ENCODE data around the gene GAL3ST2. TPM values are rescaled to one million over a fixed set of nuclear protein-coding genes. Genes with fewer than 3 reads are reported as not detected.

The GAL3ST2 gene
- total RNA-seq, 1 donor from 2014 or later: 0.84 TPM

DNA sequence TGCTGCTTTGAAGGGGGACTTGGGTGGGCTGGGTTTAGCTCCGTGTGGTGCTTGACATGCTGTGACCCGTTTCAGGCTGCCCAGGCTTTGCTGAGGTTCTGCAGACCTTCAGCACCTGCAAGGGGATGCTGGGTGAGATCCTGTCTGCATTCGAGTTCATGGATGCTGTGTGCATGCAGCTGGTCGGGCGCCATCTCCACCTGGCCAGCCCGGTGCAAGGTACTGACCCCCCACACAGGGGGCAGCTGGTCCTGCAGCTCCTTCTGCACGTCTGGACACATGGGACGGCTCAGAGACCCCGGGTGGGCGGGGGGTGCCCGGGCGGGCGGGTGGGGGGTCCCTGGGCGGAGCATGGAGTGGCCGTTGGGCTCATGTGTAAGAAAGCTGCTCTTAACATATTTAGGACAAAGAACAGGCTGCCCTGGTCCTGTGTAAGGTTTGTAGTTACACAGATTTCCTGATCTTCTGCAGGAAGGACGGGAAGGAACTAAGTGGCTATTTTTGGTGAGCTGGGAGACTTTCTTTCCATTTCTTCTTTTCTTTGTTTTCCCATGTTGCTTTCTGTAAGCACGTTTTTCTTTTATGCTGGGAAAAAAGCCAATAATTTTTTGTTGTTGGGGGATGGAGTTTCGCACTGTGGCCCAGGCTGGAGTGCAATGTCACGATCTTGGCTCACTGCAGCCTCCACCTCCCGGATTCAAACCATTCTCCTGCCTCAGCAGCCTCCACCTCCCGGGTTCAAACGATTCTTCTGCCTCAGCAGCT lies 26.4 kb upstream of the GAL3ST2 start:
- DNase-seq (ENCODE audit: low spot score, unreplicated experiment): no peak
- Mint-ChIP-seq H3K27me3 (no peaks in the 10 kb centered on the region), H3K4me3 (ENCODE audit: low read depth) (no peak overlapping the region), H3K9me3 (ENCODE audit: low read depth) (peaks cover 7% of the 10 kb centered on the region), H3K4me1 (ENCODE audit: low read depth) (no peaks in the 10 kb centered on the region), H3K36me3 (ENCODE audit: insufficient read depth) (peaks cover 17% of the 10 kb centered on the region), H3K27ac (no peak overlapping the region)
- TF ChIP-seq, protein P1, sequence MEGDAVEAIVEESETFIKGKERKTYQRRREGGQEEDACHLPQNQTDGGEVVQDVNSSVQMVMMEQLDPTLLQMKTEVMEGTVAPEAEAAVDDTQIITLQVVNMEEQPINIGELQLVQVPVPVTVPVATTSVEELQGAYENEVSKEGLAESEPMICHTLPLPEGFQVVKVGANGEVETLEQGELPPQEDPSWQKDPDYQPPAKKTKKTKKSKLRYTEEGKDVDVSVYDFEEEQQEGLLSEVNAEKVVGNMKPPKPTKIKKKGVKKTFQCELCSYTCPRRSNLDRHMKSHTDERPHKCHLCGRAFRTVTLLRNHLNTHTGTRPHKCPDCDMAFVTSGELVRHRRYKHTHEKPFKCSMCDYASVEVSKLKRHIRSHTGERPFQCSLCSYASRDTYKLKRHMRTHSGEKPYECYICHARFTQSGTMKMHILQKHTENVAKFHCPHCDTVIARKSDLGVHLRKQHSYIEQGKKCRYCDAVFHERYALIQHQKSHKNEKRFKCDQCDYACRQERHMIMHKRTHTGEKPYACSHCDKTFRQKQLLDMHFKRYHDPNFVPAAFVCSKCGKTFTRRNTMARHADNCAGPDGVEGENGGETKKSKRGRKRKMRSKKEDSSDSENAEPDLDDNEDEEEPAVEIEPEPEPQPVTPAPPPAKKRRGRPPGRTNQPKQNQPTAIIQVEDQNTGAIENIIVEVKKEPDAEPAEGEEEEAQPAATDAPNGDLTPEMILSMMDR (IDR thresholded peaks at IDR 0.05; ENCODE audit: unreplicated experiment): no peak

DNA sequence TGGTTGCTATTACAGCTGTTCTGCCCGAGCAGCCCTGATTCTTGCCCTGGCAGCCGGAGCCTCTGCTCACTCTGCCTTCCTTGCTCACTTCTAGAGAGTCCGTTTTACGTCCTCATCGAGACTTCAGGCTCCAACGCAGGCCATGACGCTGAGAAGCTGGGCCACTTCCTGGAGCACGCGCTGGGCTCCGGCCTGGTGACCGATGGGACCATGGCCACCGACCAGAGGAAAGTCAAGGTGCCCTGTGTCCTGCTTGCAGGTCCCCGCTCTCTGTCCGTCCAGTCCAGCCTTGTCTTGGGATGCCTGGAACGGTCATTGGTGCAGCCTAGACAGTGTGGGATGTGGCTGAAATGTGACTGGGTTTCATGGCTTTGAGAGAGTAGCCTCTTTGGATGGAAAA lies 25.5 kb upstream of the GAL3ST2 start:
- Mint-ChIP-seq H3K27me3 (no peaks in the 10 kb centered on the region), H3K36me3 (ENCODE audit: insufficient read depth) (peaks cover 8% of the 10 kb centered on the region), H3K4me1 (ENCODE audit: low read depth) (no peaks in the 10 kb centered on the region), H3K9me3 (ENCODE audit: low read depth) (peaks cover 1% of the 10 kb centered on the region), H3K27ac (no peak overlapping the region), H3K4me3 (ENCODE audit: low read depth) (no peak overlapping the region)
- no peak for DNase-seq (ENCODE audit: low spot score, unreplicated experiment)
- TF ChIP-seq, protein P1 (IDR thresholded peaks at IDR 0.05; ENCODE audit: unreplicated experiment): no peak

DNA sequence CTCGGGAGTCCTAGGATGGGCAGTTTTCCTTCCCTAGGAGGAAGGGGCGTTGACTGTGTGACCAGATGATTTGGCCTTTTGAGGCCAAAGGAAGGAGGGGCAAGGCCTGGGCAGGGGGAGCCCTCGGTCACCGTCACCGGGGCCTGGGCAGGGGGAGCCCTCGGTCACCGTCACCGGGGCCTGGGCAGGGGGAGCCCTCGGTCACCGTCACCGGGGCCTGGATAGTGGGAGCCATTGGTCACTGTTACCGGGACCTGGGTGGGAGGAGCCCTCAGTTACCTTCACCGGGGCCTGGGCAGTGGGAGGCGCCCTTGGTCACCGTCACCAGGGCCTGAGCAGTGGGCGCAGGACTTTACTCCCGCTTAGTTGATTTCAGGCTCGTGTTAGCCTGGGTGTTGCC lies 24.8 kb upstream of the GAL3ST2 start:
- DNase-seq (ENCODE audit: low spot score, unreplicated experiment): no peak
- TF ChIP-seq, protein P1 (IDR thresholded peaks at IDR 0.05; ENCODE audit: unreplicated experiment): no peak
- no peak overlapping the region for H3K4me3 Mint-ChIP-seq (ENCODE audit: low read depth)
- H3K27ac Mint-ChIP-seq: no peak overlapping the region
- no peaks in the 10 kb centered on the region for H3K4me1 Mint-ChIP-seq (ENCODE audit: low read depth)
- no peaks in the 10 kb centered on the region for H3K27me3 Mint-ChIP-seq
- peaks cover 6% of the 10 kb centered on the region for H3K36me3 Mint-ChIP-seq (ENCODE audit: insufficient read depth)
- H3K9me3 Mint-ChIP-seq (ENCODE audit: low read depth): no peaks in the 10 kb centered on the region

DNA sequence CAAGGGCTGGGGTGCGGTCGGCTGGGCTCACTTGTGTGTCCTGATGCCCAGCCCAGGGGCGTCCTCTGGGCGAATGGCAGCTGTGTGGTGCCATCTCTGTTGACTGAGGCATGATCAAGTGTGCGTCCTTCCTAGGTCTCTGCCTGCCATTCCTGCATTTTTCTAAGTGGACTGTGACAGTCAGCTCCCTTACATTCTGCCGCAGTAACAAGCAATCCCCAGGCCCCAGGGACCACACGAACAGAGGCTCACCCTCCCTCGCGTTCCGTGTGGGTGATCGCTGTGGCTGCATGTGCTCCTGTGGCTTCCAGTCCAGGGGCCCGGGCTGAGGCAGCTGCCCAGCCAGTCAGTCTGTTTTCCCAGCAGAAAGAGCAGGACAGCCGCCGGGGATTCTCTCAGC lies 24.4 kb upstream of the GAL3ST2 start:
- TF ChIP-seq, protein P1 (IDR thresholded peaks at IDR 0.05; ENCODE audit: unreplicated experiment): no peak
- Mint-ChIP-seq H3K36me3 (ENCODE audit: insufficient read depth) (peaks cover 4% of the 10 kb centered on the region), H3K27me3 (no peaks in the 10 kb centered on the region), H3K9me3 (ENCODE audit: low read depth) (no peaks in the 10 kb centered on the region), H3K27ac (no peak overlapping the region), H3K4me3 (ENCODE audit: low read depth) (no peak overlapping the region), H3K4me1 (ENCODE audit: low read depth) (no peaks in the 10 kb centered on the region)
- no peak for DNase-seq (ENCODE audit: low spot score, unreplicated experiment)

DNA sequence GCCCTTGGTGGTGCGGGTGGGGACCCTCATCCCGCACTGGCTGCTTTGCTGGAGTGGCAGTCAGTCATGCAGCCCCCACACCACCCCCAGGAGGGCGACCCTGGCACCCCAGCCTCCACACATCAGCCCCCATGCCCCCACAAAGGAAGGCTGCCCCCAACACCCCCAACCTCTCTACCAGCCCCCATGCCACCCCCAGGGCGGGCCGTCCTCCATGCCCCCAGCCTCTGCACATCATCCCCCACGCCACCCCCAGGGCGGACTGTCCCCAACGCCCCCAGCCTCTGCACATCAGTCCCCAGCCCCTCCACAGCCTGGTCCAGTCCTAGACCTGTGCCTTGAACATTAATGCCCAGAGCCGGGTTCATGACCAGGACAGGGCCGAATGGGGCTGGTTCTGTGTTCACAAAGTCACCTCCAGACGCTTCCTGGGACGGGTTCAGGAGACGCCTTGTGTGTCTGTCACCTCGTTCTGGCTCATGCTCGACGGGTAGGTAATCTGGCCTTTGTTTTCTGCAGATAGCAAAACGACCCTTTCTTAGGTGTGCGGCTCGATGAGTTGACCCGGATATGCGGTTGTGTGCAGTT lies 23.8 kb upstream of the GAL3ST2 start:
- TF ChIP-seq, protein P1 (IDR thresholded peaks at IDR 0.05; ENCODE audit: unreplicated experiment): no peak

More for the DNA sequence above, 23.8 kb upstream of the GAL3ST2 start:
- no peaks in the 10 kb centered on the region for H3K4me1 Mint-ChIP-seq (ENCODE audit: low read depth)
- no peak for DNase-seq (ENCODE audit: low spot score, unreplicated experiment)
- H3K27ac Mint-ChIP-seq: no peak overlapping the region
- H3K9me3 Mint-ChIP-seq (ENCODE audit: low read depth): no peaks in the 10 kb centered on the region
- H3K27me3 Mint-ChIP-seq: no peaks in the 10 kb centered on the region
- H3K4me3 Mint-ChIP-seq (ENCODE audit: low read depth): no peak overlapping the region
- H3K36me3 Mint-ChIP-seq (ENCODE audit: insufficient read depth): peaks cover 3% of the 10 kb centered on the region

Measured in progenitor cell of endocrine pancreas (in vitro differentiated cells).